PC-3 (cell line): Measurements from ENCODE around the gene AXL.

Experiments
- EZH2 ChIP-seq: fragments of 300-600 bp; sonication (generic); IDR thresholded peaks from one replicate; pipeline ENCODE4 v1.6.1; 2017; ENCODE audit warnings: antibody characterized with exemption, mild to moderate bottlenecking, low read length; ENCODE audit not compliant: unreplicated experiment
- EZH2phosphoT487 ChIP-seq: fragments of 300-600 bp; sonication (generic); IDR thresholded peaks from 2 replicates; pipeline ENCODE4 v1.6.1; 2018; ENCODE audit warnings: mild to moderate bottlenecking, antibody characterized with exemption, low read length, borderline replicate concordance
- TF ChIP-seq, protein P1 (sequence below): fragments of 300-600 bp; sonication (generic); conservative IDR thresholded peaks from 2 replicates; pipeline ENCODE4 v1.5.1; 2017; ENCODE audit warnings: antibody characterized with exemption, low read depth, mild to moderate bottlenecking, low read length

DNA sequence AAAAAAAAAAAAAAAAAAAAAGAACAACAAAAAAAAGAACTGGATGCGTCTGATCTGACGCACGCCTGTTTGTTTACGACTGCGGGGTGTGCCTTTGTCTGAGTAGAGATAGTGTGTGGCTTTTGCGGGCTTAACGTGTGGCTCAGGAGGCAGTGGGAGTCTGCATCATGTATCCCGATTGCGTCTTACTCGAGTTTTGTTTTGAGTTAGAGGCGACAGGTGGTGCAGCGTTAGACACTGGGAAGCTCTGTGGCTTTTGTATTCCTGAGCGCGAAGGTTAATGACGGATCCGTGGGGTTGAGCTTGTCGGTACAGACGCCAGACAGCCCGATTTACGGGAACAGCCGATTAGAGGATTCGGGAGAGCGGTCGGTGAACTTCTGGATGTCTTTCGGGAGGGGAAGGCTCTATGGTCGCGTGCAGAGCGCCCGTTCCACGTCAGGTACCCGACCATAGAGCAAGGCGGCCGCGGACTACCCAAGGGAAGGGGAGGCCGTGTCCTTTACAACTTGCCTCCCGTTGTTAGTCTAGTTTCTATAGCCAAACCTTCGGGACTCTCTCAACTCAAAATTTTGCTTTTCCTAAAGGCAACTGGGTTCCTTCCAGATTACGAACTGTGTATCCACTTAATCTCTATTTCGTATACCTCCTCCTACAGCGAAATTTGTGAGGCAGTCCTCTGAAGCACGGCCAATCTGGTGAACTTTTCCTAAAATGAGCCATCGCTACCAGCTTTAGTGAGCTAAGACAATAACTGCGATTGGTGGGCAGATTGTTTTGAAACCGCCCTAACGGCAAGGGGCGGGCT is 44.2 kb downstream of the AXL start:
- TF ChIP-seq, protein P1, sequence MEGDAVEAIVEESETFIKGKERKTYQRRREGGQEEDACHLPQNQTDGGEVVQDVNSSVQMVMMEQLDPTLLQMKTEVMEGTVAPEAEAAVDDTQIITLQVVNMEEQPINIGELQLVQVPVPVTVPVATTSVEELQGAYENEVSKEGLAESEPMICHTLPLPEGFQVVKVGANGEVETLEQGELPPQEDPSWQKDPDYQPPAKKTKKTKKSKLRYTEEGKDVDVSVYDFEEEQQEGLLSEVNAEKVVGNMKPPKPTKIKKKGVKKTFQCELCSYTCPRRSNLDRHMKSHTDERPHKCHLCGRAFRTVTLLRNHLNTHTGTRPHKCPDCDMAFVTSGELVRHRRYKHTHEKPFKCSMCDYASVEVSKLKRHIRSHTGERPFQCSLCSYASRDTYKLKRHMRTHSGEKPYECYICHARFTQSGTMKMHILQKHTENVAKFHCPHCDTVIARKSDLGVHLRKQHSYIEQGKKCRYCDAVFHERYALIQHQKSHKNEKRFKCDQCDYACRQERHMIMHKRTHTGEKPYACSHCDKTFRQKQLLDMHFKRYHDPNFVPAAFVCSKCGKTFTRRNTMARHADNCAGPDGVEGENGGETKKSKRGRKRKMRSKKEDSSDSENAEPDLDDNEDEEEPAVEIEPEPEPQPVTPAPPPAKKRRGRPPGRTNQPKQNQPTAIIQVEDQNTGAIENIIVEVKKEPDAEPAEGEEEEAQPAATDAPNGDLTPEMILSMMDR, result no peak
- TF ChIP-seq EZH2 (no peak), EZH2phosphoT487 (no peak)
